Measurements from ENCODE around the gene GALC.

Gene GALC

DNA sequence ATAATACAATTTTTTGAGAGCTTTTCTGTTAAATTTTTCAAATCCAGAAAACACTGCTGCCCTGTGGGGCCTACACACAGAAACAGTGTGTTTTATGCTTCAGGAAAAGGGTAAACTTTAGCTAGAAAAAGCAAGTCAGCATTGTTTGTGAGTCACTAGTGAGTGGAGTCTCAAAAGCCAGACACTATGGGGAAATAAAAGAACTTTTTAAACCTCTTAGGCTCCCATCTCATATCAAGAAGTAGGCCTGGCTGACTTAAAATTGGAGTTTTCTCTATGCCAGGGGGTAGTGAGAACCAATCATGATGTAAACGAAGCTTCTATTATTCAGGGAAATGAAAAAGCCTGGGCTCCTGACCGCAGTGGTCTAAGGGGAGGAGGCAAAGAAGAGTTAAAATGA lies 24.6 kb upstream of the GALC start:
- TF ChIP-seq, protein P1, sequence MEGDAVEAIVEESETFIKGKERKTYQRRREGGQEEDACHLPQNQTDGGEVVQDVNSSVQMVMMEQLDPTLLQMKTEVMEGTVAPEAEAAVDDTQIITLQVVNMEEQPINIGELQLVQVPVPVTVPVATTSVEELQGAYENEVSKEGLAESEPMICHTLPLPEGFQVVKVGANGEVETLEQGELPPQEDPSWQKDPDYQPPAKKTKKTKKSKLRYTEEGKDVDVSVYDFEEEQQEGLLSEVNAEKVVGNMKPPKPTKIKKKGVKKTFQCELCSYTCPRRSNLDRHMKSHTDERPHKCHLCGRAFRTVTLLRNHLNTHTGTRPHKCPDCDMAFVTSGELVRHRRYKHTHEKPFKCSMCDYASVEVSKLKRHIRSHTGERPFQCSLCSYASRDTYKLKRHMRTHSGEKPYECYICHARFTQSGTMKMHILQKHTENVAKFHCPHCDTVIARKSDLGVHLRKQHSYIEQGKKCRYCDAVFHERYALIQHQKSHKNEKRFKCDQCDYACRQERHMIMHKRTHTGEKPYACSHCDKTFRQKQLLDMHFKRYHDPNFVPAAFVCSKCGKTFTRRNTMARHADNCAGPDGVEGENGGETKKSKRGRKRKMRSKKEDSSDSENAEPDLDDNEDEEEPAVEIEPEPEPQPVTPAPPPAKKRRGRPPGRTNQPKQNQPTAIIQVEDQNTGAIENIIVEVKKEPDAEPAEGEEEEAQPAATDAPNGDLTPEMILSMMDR (IDR thresholded peaks at IDR 0.05; ENCODE audit: low read depth, low read length): no peak
- H3K4me3 ChIP-seq (ENCODE audit: low read depth, low read length): no peak overlapping the region

DNA sequence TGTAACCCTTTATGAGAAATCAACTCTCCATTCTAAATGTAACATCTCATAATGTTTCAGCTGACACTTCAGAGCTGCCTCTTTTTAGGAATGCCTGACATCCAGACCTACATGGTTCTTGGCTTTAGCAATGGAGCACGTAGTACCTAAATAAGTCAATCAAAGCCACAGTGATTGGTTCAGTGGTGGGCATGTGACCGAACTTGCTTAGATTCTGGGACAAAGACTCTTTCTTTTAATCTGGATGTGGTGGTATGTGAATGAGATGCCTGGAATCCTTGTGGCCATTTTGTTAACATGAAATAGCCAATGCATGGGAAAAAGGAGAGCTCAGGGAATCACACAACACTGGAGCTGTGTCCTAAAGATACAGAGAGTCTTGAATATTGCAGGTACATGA lies 23.8 kb upstream of the GALC start:
- no peak overlapping the region for H3K4me3 ChIP-seq (ENCODE audit: low read depth, low read length)
- TF ChIP-seq, protein P1 (IDR thresholded peaks at IDR 0.05; ENCODE audit: low read depth, low read length): no peak

DNA sequence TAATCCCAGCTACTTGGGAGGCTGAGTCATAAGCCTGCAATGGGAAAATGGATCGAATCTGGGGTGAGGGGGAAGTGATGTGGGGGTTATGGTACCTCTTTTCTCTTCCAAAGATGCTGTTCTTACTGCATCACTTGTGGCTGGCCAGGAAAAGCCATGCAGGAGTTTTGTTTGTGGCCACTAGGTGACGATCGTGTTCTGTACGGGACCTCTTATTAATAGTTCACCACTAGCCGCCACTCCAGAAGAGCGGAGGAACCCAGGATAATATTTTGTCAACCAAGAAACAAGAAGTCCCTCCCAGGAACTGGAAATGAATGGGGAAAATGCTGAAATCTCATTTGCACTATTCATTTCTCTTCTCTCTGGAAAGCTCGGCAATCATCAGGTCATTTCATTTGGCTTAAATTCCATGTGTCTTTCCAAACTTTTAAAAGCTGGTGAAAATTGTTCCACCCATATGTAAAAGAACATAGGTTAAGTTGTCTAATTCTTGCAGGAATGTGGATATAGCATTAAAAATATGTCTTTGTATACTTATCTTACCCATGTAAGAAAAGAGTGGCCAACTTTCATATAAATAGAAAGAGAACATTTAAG lies 20.9 kb upstream of the GALC start:
- H3K4me3 ChIP-seq (ENCODE audit: low read depth, low read length): no peak overlapping the region
- TF ChIP-seq, protein P1 (IDR thresholded peaks at IDR 0.05; ENCODE audit: low read depth, low read length): peak; percentile 95

DNA sequence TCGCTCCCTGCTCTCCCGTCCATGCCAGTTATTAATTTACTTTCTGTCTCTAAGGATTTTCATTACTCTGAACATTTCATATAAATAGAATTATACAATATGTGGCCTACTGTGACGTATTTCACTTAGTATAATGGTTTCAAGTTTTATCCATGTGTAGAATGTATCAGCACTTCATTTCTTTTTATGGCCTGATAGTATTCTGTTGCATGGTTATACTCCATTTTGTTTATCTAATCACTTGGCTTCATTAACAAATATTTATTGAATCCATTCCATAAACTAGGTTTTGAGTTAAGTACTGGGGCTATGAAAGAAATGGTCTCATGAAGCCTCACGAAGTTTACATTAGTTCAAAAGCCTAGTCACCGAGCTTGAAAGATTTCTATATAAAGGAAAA lies 19.5 kb upstream of the GALC start:
- TF ChIP-seq, protein P1 (IDR thresholded peaks at IDR 0.05; ENCODE audit: low read depth, low read length): no peak
- no peak overlapping the region for H3K4me3 ChIP-seq (ENCODE audit: low read depth, low read length)

DNA sequence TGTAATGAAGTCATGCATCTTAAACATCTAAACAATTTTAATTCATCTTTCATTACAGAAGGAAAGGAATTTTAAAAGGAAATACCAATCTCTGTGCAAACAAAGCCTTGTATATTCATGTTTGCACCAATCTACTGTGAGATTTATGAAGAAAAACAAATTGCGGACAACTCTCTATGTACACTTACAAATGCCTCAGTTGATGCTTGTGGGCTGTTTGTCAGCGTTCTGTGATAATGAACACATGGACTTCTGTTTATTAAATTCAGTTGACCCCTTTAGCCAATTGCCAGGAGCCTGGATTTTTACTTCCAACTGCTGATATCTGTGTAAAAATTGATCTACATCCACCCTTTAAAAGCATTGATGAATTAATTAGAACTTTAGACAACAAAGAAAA lies 17.3 kb upstream of the GALC start:
- TF ChIP-seq, protein P1 (IDR thresholded peaks at IDR 0.05; ENCODE audit: low read depth, low read length): no peak
- H3K4me3 ChIP-seq (ENCODE audit: low read depth, low read length): no peak overlapping the region

DNA sequence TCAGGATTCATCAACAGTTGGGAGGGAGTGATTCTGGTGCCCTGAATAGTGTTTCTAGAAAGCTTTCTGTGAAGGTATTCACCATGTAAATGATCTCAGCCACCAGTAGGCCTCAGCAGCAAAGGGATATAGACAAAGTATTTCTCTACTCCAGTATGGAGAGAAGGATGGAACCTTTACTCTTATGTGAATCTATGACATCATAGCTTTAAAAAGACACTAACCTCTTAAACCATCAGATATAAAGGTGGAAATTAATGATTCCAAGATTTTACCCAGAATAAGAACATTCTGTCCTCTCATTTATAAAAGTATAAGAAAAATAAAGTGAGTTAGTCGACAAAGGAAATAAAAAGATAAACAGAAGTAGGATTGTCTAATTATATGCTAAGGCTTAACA lies 16.5 kb upstream of the GALC start:
- H3K4me3 ChIP-seq (ENCODE audit: low read depth, low read length): no peak overlapping the region
- TF ChIP-seq, protein P1 (IDR thresholded peaks at IDR 0.05; ENCODE audit: low read depth, low read length): no peak

DNA sequence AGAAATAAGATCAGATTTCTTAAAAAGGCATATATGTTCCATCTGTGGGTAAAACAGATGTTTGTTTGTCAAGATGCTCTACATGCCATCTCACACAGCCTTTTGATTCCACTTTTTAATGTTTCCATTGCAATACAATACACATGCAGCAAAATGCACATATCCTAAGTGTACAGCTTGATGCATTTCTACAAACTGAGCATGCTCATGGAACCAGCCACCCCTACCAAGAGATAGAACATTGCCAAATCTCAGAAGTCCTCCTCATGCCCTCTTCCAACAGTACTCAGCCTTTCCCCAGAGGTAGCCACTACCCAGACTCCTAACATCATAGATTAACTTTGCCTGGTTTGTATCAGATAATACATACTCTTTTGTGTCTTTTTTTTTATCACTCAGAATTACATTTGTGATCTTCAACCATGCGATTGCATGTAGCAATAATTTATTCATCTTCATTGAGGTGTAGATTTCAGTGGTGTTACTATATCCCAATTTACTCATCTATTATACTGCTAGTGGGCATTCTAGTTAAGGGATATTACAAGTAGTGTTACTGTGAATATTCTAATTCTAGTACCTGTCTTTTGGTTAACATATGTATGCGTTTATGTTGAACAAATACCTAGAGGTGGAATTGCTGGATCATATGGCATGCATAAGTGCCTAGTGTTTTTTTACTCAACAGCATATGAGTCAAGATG lies 15.2 kb upstream of the GALC start:
- no peak overlapping the region for H3K4me3 ChIP-seq (ENCODE audit: low read depth, low read length)
- TF ChIP-seq, protein P1 (IDR thresholded peaks at IDR 0.05; ENCODE audit: low read depth, low read length): no peak
